Neural cell (in vitro differentiated cells): ENCODE data around the gene RPS6KA2. TPM values are rescaled to one million over a fixed set of nuclear protein-coding genes. Genes with fewer than 3 reads are reported as not detected.

Source experiments
- H2AFZ ChIP-seq: fragments of 200-600, 300-800 bp; sonication (generic), shearing (Covaris generic); 2 replicates; pipeline ENCODE4 v1.6.0; 2014; ENCODE audit warnings: low read depth, mild to moderate bottlenecking, antibody characterized with exemption, low read length, moderate library complexity
- H3F3A ChIP-seq: fragments of 200-600 bp; shearing (Covaris generic); 2 replicates; pipeline ENCODE4 v1.6.1; 2016; ENCODE audit warnings: mild to moderate bottlenecking, moderate library complexity, mixed read lengths, antibody characterized with exemption, low read length; ENCODE audit not compliant: insufficient read depth, poor library complexity, severe bottlenecking
- H3K27ac ChIP-seq: fragments of 200-600, 300-800 bp; sonication (generic), shearing (Covaris generic); 2 replicates; pipeline ENCODE4 v1.5.1; 2014; ENCODE audit warnings: mild to moderate bottlenecking, low read length, moderate library complexity
- H3K27me3 ChIP-seq: fragments of 300-800, 200-600 bp; sonication (generic), shearing (Covaris generic); 2 replicates; pipeline ENCODE4 v1.6.0; 2014; ENCODE audit warnings: mild to moderate bottlenecking, low read depth, low read length, moderate library complexity; ENCODE audit not compliant: insufficient read depth
- H3K36me3 ChIP-seq: fragments of 300-800, 200-600 bp; sonication (generic), shearing (Covaris generic); 2 replicates; pipeline ENCODE4 v1.5.1; 2014; ENCODE audit warnings: mild to moderate bottlenecking, antibody characterized with exemption, low read length, moderate library complexity; ENCODE audit not compliant: insufficient read depth
- H3K4me2 ChIP-seq: fragments of 300-800, 200-600 bp; sonication (generic), shearing (Covaris generic); 2 replicates; pipeline ENCODE4 v1.6.0; 2014; ENCODE audit warnings: mild to moderate bottlenecking, low read length
- H3K4me3 ChIP-seq: fragments of 300-800, 200-600 bp; sonication (generic), shearing (Covaris generic); 2 replicates; pipeline ENCODE4 v1.5.1; 2014; ENCODE audit warnings: mild to moderate bottlenecking, low read length, moderate library complexity
- H3K79me2 ChIP-seq: fragments of 200-600 bp; shearing (Covaris generic); replicated peaks from 2 replicates; pipeline ENCODE4 v1.6.0; 2014; ENCODE audit warnings: mild to moderate bottlenecking, low read length, moderate library complexity; ENCODE audit not compliant: insufficient read depth
- H3K9ac ChIP-seq: fragments of 300-800, 200-600 bp; sonication (generic), shearing (Covaris generic); 2 replicates; pipeline ENCODE4 v1.6.1; 2016; ENCODE audit warnings: mild to moderate bottlenecking, low read length, mixed read lengths
- H3K9me2 ChIP-seq: fragments of 200-600 bp; shearing (Covaris generic); 2 replicates; pipeline ENCODE4 v1.6.1; 2016; ENCODE audit warnings: mild to moderate bottlenecking, low read length, mixed read lengths; ENCODE audit not compliant: insufficient read depth
- H3K9me3 ChIP-seq: fragments of 200-600, 300-800 bp; sonication (generic), shearing (Covaris generic); 2 replicates; pipeline ENCODE4 v1.6.1; 2016; ENCODE audit warnings: mild to moderate bottlenecking, mixed run types, low read length, moderate library complexity, mixed read lengths
- H4K20me1 ChIP-seq: fragments of 200-600 bp; shearing (Covaris generic); 2 replicates; pipeline ENCODE4 v1.6.1; 2016; ENCODE audit warnings: mild to moderate bottlenecking, mixed run types; ENCODE audit not compliant: insufficient read depth
- EP300 ChIP-seq: fragments of 450-650 bp; conservative IDR thresholded peaks from 2 replicates; pipeline ENCODE4 v1.6.1; 2014; ENCODE audit warnings: antibody characterized with exemption, mild to moderate bottlenecking, moderate library complexity; ENCODE audit not compliant: poor library complexity, severe bottlenecking
- EZH2 ChIP-seq: fragments of 200-600, 300-800 bp; shearing (Covaris generic), sonication (generic); IDR thresholded peaks from 2 replicates; pipeline ENCODE4 v1.6.1; 2014; ENCODE audit warnings: antibody characterized with exemption, low read length, borderline replicate concordance, mild to moderate bottlenecking; ENCODE audit not compliant: insufficient read depth, poor library complexity, severe bottlenecking
- MXI1 ChIP-seq: fragments of 450-650 bp; conservative IDR thresholded peaks from 2 replicates; pipeline ENCODE4 v1.6.1; 2014; ENCODE audit warnings: antibody characterized with exemption, mild to moderate bottlenecking; ENCODE audit not compliant: poor library complexity, severe bottlenecking
- POLR2AphosphoS5 ChIP-seq: IDR thresholded peaks from 2 replicates; pipeline ENCODE4 v1.6.1; 2012
- RAD21 ChIP-seq: fragments of 450-650 bp; conservative IDR thresholded peaks from 2 replicates; pipeline ENCODE4 v1.6.1; 2014; ENCODE audit warnings: antibody characterized with exemption, mild to moderate bottlenecking, moderate library complexity
- SMC3 ChIP-seq: fragments of 450-650 bp; conservative IDR thresholded peaks from 2 replicates; pipeline ENCODE4 v1.6.1; 2014; ENCODE audit warnings: antibody characterized with exemption, mild to moderate bottlenecking, moderate library complexity; ENCODE audit not compliant: poor library complexity
- TAF1 ChIP-seq: IDR thresholded peaks from 2 replicates; pipeline ENCODE4 v1.6.1; 2012; ENCODE audit warnings: low read depth
- polyA plus RNA-seq: library from polyadenylated mRNA; depleted of rRNA; stranded (reverse); fragments of >200 nt; gene quantifications from 2 replicates; pipeline ENCODE4 v1.2.3, GENCODE V29; 2014
- TF ChIP-seq, protein P1 (sequence below): fragments of 450-650 bp; IDR thresholded peaks from 2 replicates; pipeline ENCODE4 v1.5.1; 2014; ENCODE audit warnings: antibody characterized with exemption, mild to moderate bottlenecking, moderate library complexity; ENCODE audit not compliant: poor library complexity, severe bottlenecking
- TF ChIP-seq, protein P2 (sequence below): IDR thresholded peaks from 2 replicates; pipeline ENCODE4 v1.6.1; 2012; ENCODE audit warnings: borderline replicate concordance

Gene RPS6KA2
- polyA plus RNA-seq, 1 donor from 2014 or later: 34.3 TPM

DNA sequence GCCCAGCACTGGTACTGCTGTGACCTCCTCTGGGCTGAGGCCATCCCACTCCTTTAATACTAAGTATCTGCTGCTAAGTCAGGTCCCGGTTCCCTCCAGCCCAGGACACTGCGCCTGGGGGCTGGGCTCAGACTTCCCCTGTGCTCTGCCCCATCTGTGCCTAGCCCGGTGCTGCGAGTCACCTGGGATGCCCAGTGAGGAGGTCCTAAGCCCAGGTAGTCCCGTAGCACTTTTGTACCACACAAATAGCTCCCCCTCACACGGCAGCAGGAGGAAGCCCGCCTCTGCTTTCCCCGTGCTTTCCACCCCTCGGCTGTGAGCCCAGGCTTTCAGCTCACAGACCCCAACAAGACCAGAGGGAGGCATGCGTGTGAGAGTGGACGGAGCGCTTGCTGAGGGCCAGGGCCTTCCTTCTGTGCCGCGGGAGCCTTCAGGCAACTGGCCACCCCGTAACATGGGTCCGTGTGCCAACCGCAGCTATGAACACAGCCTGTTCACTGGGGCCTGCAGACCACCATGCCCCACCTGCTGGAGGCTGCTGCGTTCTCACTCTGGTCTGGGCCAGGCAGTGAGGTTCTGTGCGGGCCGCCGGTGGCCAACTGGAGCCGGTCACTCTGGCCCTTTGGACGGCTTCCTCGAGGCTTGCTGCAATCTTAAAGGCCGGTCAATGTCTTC is 164.5 kb downstream of the RPS6KA2 start:
- H3K27ac ChIP-seq: no peak overlapping the region
- no peaks in the 10 kb centered on the region for H3K27me3 ChIP-seq
- H3K4me3 ChIP-seq: no peak overlapping the region
- no peak overlapping the region for H3K4me2 ChIP-seq
- H3K9me2 ChIP-seq: no peaks in the 10 kb centered on the region
- TF ChIP-seq MXI1 (no peak), RAD21 (no peak), TAF1 (no peak), SMC3 (no peak), EZH2 (no peak), POLR2AphosphoS5 (no peak), EP300 (no peak)
- TF ChIP-seq, protein P1, sequence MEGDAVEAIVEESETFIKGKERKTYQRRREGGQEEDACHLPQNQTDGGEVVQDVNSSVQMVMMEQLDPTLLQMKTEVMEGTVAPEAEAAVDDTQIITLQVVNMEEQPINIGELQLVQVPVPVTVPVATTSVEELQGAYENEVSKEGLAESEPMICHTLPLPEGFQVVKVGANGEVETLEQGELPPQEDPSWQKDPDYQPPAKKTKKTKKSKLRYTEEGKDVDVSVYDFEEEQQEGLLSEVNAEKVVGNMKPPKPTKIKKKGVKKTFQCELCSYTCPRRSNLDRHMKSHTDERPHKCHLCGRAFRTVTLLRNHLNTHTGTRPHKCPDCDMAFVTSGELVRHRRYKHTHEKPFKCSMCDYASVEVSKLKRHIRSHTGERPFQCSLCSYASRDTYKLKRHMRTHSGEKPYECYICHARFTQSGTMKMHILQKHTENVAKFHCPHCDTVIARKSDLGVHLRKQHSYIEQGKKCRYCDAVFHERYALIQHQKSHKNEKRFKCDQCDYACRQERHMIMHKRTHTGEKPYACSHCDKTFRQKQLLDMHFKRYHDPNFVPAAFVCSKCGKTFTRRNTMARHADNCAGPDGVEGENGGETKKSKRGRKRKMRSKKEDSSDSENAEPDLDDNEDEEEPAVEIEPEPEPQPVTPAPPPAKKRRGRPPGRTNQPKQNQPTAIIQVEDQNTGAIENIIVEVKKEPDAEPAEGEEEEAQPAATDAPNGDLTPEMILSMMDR: no peak
- TF ChIP-seq, protein P2, sequence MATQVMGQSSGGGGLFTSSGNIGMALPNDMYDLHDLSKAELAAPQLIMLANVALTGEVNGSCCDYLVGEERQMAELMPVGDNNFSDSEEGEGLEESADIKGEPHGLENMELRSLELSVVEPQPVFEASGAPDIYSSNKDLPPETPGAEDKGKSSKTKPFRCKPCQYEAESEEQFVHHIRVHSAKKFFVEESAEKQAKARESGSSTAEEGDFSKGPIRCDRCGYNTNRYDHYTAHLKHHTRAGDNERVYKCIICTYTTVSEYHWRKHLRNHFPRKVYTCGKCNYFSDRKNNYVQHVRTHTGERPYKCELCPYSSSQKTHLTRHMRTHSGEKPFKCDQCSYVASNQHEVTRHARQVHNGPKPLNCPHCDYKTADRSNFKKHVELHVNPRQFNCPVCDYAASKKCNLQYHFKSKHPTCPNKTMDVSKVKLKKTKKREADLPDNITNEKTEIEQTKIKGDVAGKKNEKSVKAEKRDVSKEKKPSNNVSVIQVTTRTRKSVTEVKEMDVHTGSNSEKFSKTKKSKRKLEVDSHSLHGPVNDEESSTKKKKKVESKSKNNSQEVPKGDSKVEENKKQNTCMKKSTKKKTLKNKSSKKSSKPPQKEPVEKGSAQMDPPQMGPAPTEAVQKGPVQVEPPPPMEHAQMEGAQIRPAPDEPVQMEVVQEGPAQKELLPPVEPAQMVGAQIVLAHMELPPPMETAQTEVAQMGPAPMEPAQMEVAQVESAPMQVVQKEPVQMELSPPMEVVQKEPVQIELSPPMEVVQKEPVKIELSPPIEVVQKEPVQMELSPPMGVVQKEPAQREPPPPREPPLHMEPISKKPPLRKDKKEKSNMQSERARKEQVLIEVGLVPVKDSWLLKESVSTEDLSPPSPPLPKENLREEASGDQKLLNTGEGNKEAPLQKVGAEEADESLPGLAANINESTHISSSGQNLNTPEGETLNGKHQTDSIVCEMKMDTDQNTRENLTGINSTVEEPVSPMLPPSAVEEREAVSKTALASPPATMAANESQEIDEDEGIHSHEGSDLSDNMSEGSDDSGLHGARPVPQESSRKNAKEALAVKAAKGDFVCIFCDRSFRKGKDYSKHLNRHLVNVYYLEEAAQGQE: no peak
- H3K79me2 ChIP-seq: no peaks in the 10 kb centered on the region
- H2AFZ ChIP-seq: no peak overlapping the region
- H3K9ac ChIP-seq: no peak overlapping the region
- no peaks in the 10 kb centered on the region for H3F3A ChIP-seq
- H3K9me3 ChIP-seq: no peaks in the 10 kb centered on the region
- H3K36me3 ChIP-seq: peaks cover 5% of the 10 kb centered on the region
- no peaks in the 10 kb centered on the region for H4K20me1 ChIP-seq

DNA sequence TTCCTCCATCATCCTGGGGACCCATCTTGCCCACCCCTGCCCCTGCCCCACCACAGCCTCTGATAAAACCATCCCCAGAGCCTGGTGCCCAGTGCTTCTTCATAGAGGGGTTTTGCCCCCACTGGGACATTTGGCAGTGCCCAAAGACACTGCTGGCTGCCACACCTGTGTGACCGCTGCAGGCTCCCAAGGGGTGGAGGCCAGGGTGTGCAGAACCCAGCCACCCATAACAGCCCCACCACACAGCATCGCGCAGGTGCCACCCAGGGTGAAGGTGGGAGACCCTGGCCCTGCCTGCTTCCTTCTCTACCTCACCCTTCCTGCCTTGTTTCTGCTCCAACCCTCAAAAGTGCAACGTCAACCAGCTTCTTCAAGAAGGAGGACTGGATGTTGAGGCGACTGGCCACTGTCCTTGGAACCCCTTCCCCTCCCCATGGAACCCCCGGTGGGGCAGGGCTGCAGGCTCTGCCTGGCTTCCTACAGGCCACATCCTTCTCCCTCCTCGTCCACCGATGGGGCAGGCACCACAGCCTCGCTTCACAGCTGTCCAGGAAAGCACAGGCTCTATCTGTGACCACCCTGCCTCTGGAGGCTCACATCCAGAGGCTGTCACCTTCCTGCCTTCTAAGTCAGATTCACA is 165.1 kb downstream of the RPS6KA2 start:
- peaks cover 8% of the 10 kb centered on the region for H3K36me3 ChIP-seq
- no peak overlapping the region for H3K27ac ChIP-seq
- no peak overlapping the region for H3K9ac ChIP-seq

More for the DNA sequence above, 165.1 kb downstream of the RPS6KA2 start:
- H3K4me3 ChIP-seq: no peak overlapping the region
- no peaks in the 10 kb centered on the region for H3K9me3 ChIP-seq
- no peaks in the 10 kb centered on the region for H3K79me2 ChIP-seq
- TF ChIP-seq SMC3 (no peak), MXI1 (no peak), EZH2 (no peak)
- TF ChIP-seq, protein P2: no peak
- no peaks in the 10 kb centered on the region for H3F3A ChIP-seq
- no peaks in the 10 kb centered on the region for H4K20me1 ChIP-seq
- no peaks in the 10 kb centered on the region for H3K9me2 ChIP-seq
- H3K27me3 ChIP-seq: no peaks in the 10 kb centered on the region
- H2AFZ ChIP-seq: no peak overlapping the region
- no peak overlapping the region for H3K4me2 ChIP-seq
